H1 (cell line): ENCODE measurements around the gene TBC1D32. TPM values are rescaled to one million over a fixed set of nuclear protein-coding genes. Genes with fewer than 3 reads are reported as not detected.

Source experiments
- CTCF ChIA-PET: fragments of 300-600 bp; sonication (Branson Sonifier 250); formaldehyde crosslinking; loops from one replicate; lab custom pipeline; 2021; ENCODE audit not compliant: partially characterized antibody; lab: Charles Lee
- POLR2A ChIA-PET: fragments of 300-600 bp; sonication (Branson Sonifier 250); formaldehyde crosslinking; loops from one replicate; lab custom pipeline; 2021; ENCODE audit warnings: inconsistent platforms; ENCODE audit not compliant: partially characterized antibody; lab: Charles Lee
- DNase-seq, 2 experiments: peaks; one replicate each; pipeline versions ENCODE4 v3.0.0 to v3.0.0-alpha.2; 2010 to 2022; ENCODE audit warnings: low spot score in 2 of 2, low read depth in 1 of 2, mixed read lengths in 1 of 2
- FAIRE-seq: peaks from 2 replicates; lab custom pipeline; 2011; peaks lifted over from hg19 to GRCh38; lab: Jason Lieb, UNC
- H2AFZ ChIP-seq: 2 replicates; pipeline ENCODE4 v1.8.1; 2012; ENCODE audit warnings: low read length, inconsistent platforms
- H2AK5ac ChIP-seq: 2 replicates; pipeline ENCODE4 v1.6.1; 2013; ENCODE audit warnings: low read depth, low read length
- H2BK120ac ChIP-seq: replicated peaks from 2 replicates; pipeline ENCODE3; 2013; ENCODE audit warnings: low read depth, low read length, inconsistent platforms
- H2BK12ac ChIP-seq: 2 replicates; pipeline ENCODE4 v1.6.1; 2013; ENCODE audit warnings: low read depth, low read length
- H2BK15ac ChIP-seq: 2 replicates; pipeline ENCODE4 v1.6.1; 2013; ENCODE audit warnings: low read length
- H2BK20ac ChIP-seq: 2 replicates; pipeline ENCODE4 v1.6.1; 2013; ENCODE audit warnings: low read length
- H2BK5ac ChIP-seq: 2 replicates; pipeline ENCODE4 v1.6.1; 2013; ENCODE audit warnings: low read depth, low read length
- H3K14ac ChIP-seq: 2 replicates; pipeline ENCODE4 v1.6.1; 2013; ENCODE audit warnings: inconsistent platforms; ENCODE audit not compliant: insufficient read length
- H3K18ac ChIP-seq: 2 replicates; pipeline ENCODE4 v1.6.1; 2013; ENCODE audit warnings: low read length; ENCODE audit errors: extremely low read depth
- H3K23ac ChIP-seq: 2 replicates; pipeline ENCODE4 v1.6.1; 2013; ENCODE audit warnings: inconsistent platforms; ENCODE audit not compliant: insufficient read length
- H3K23me2 ChIP-seq: 2 replicates; pipeline ENCODE4 v1.6.1; 2013; ENCODE audit warnings: low read depth, low read length
- H3K27ac ChIP-seq: 2 replicates; pipeline ENCODE4 v1.6.1; 2011; ENCODE audit warnings: low read depth, low read length, inconsistent platforms
- H3K27me3 ChIP-seq, 4 experiments: replicated peaks in 1 of 4; 1 replicate in 1 of 4; 2 replicates in 3 of 4; pipeline versions ENCODE4 v1.6.1 to v1.8.1; 2011 to 2013; ENCODE audit warnings: low read length in 3 of 4, mild to moderate bottlenecking in 3 of 4, inconsistent platforms in 2 of 4, mixed read lengths in 2 of 4, moderate library complexity in 1 of 4; ENCODE audit not compliant: control insufficient read depth in 3 of 4, insufficient read depth in 3 of 4; ENCODE audit errors: extremely low read depth in 1 of 4
- H3K36me3 ChIP-seq, 4 experiments: 2 replicates each; pipeline versions ENCODE4 v1.6.1 to v1.8.1; 2011 to 2013; ENCODE audit warnings: mild to moderate bottlenecking in 4 of 4, low read length in 3 of 4, moderate library complexity in 2 of 4, control low read depth in 1 of 4, inconsistent platforms in 1 of 4; ENCODE audit not compliant: insufficient read depth in 4 of 4, control insufficient read depth in 2 of 4
- H3K4ac ChIP-seq: replicated peaks from 2 replicates; pipeline ENCODE3; 2013; ENCODE audit warnings: low read length, low read depth, mixed read lengths, inconsistent platforms; ENCODE audit not compliant: insufficient read length
- H3K4me1 ChIP-seq, 4 experiments: replicated peaks in 1 of 4; 1 replicate in 1 of 4; 2 replicates in 3 of 4; pipeline versions ENCODE4 v1.6.1 to v1.8.1; 2011 to 2013; ENCODE audit warnings: low read length in 3 of 4, inconsistent platforms in 2 of 4, mixed read lengths in 1 of 4; ENCODE audit not compliant: insufficient read depth in 4 of 4, control insufficient read depth in 3 of 4
- H3K4me2 ChIP-seq, 2 experiments: 2 replicates each; pipeline versions ENCODE4 v1.6.1 to v1.8.1; 2011 to 2013; ENCODE audit warnings: low read depth in 2 of 2, low read length in 2 of 2, control low read depth in 1 of 2, inconsistent platforms in 1 of 2, mild to moderate bottlenecking in 1 of 2; ENCODE audit not compliant: insufficient read depth in 1 of 2
- H3K4me3 ChIP-seq, 4 experiments: fragments of 200-600, 300-600 bp in 1 of 4; sonication (generic), shearing (Covaris generic), sonication (Bioruptor Twin) in 1 of 4; 2 replicates each; pipeline versions ENCODE4 v1.5.1 to v1.8.1; 2011 to 2016; ENCODE audit warnings: low read length in 4 of 4, low read depth in 3 of 4, control low read depth in 2 of 4, inconsistent platforms in 2 of 4, mild to moderate bottlenecking in 2 of 4, mixed read lengths in 1 of 4, moderate library complexity in 1 of 4; ENCODE audit not compliant: insufficient read depth in 2 of 4; ENCODE audit errors: extremely low read depth in 1 of 4
- H3K56ac ChIP-seq: replicated peaks from 2 replicates; pipeline ENCODE3; 2013; ENCODE audit warnings: low read depth, mild to moderate bottlenecking, mixed read lengths, low read length, inconsistent platforms; ENCODE audit not compliant: insufficient read length
- H3K79me1 ChIP-seq: 2 replicates; pipeline ENCODE4 v1.6.1; 2013; ENCODE audit warnings: low read depth, low read length, control low read depth
- H3K79me2 ChIP-seq, 2 experiments: 2 replicates each; pipeline versions ENCODE4 v1.6.1 to v1.8.1; 2012 to 2013; ENCODE audit warnings: low read length in 2 of 2, mild to moderate bottlenecking in 2 of 2, inconsistent platforms in 1 of 2; ENCODE audit not compliant: insufficient read depth in 2 of 2, control insufficient read depth in 1 of 2
- H3K9ac ChIP-seq, 4 experiments: replicated peaks in 1 of 4; 1 replicate in 1 of 4; 2 replicates in 3 of 4; pipeline versions ENCODE4 v1.6.1 to v1.8.1; 2011 to 2013; ENCODE audit warnings: low read depth in 3 of 4, low read length in 3 of 4, control low read depth in 2 of 4, mild to moderate bottlenecking in 2 of 4, moderate library complexity in 2 of 4, inconsistent platforms in 1 of 4; ENCODE audit errors: extremely low read depth in 1 of 4
- H3K9me3 ChIP-seq, 2 experiments: 2 replicates each; pipeline versions ENCODE4 v1.6.1 to v1.8.1; 2012 to 2013; ENCODE audit warnings: mild to moderate bottlenecking in 2 of 2, moderate library complexity in 2 of 2, control low read depth in 1 of 2, inconsistent platforms in 1 of 2, low read depth in 1 of 2, low read length in 1 of 2, mixed read lengths in 1 of 2; ENCODE audit not compliant: insufficient read depth in 2 of 2
- H4K20me1 ChIP-seq, 2 experiments: replicated peaks in 1 of 2; 2 replicates each; pipeline versions ENCODE3 to v1.8.1; 2011 to 2013; ENCODE audit warnings: inconsistent platforms in 2 of 2, low read length in 2 of 2, mild to moderate bottlenecking in 1 of 2; ENCODE audit not compliant: insufficient read depth in 2 of 2, control insufficient read depth in 1 of 2
- H4K5ac ChIP-seq: 2 replicates; pipeline ENCODE4 v1.6.1; 2013; ENCODE audit warnings: low read length, low read depth, mixed read lengths, inconsistent platforms; ENCODE audit not compliant: insufficient read length
- H4K8ac ChIP-seq: 2 replicates; pipeline ENCODE4 v1.8.0; 2013; ENCODE audit warnings: mild to moderate bottlenecking, moderate library complexity, low read length, inconsistent platforms; ENCODE audit not compliant: insufficient read depth; ENCODE audit errors: extremely low read depth
- H4K91ac ChIP-seq: replicated peaks from 2 replicates; pipeline ENCODE3; 2013; ENCODE audit warnings: low read length, mixed read lengths, inconsistent platforms; ENCODE audit not compliant: insufficient read length
- CBX5 ChIP-seq: fragments of 300-800, 300-1000 bp; sonication (generic); IDR thresholded peaks from 2 replicates; pipeline ENCODE4 v1.7.1; 2016; ENCODE audit warnings: antibody characterized with exemption, low read length, low read depth
- CEBPB ChIP-seq: IDR thresholded peaks from 2 replicates; pipeline ENCODE4 v1.6.1; 2012; ENCODE audit warnings: low read depth, low read length
- CREB1 ChIP-seq: IDR thresholded peaks from 2 replicates; pipeline ENCODE4 v1.6.1; 2012; ENCODE audit warnings: inconsistent platforms
- GTF2F1 ChIP-seq: IDR thresholded peaks from 2 replicates; pipeline ENCODE4 v1.6.1; 2012; ENCODE audit warnings: low read depth, low read length, improper control_type of control experiment, borderline replicate concordance
- HDAC2 ChIP-seq, 2 experiments: fragments of 300-600 bp in 1 of 2; sonication (generic) in 1 of 2; IDR thresholded peaks; 2 replicates each; pipeline ENCODE4 v1.6.1; 2011 to 2012; ENCODE audit warnings: low read depth in 2 of 2, low read length in 2 of 2, mild to moderate bottlenecking in 2 of 2, moderate library complexity in 2 of 2, borderline replicate concordance in 1 of 2, inconsistent platforms in 1 of 2
- KDM5A ChIP-seq: fragments of 200-600 bp; IDR thresholded peaks from 2 replicates; pipeline ENCODE4 v1.7.1; 2012; ENCODE audit warnings: mild to moderate bottlenecking, low read length, inconsistent platforms, mixed read lengths
- MAFK ChIP-seq: IDR thresholded peaks from 2 replicates; pipeline ENCODE4 v1.6.1; 2012; ENCODE audit warnings: low read depth, mild to moderate bottlenecking, improper control_type of control experiment, low read length
- NRF1 ChIP-seq: IDR thresholded peaks from 2 replicates; pipeline ENCODE4 v1.6.1; 2011; ENCODE audit warnings: mild to moderate bottlenecking, low read depth, low read length, improper control_type of control experiment
- POU5F1 ChIP-seq: IDR thresholded peaks from 2 replicates; pipeline ENCODE4 v1.6.1; 2011; ENCODE audit warnings: low read depth, mild to moderate bottlenecking, low read length, moderate library complexity
- RXRA ChIP-seq: IDR thresholded peaks from 2 replicates; pipeline ENCODE4 v1.6.1; 2011; ENCODE audit warnings: low read depth, mild to moderate bottlenecking, low read length, moderate library complexity; ENCODE audit not compliant: insufficient read depth
- SP2 ChIP-seq: IDR thresholded peaks from 2 replicates; pipeline ENCODE4 v1.6.1; 2012; ENCODE audit warnings: mild to moderate bottlenecking, low read length, inconsistent platforms
- SUZ12 ChIP-seq: fragments of 200-600 bp; sonication (generic); IDR thresholded peaks from 2 replicates; pipeline ENCODE4 v1.6.1; 2012; ENCODE audit warnings: mild to moderate bottlenecking, inconsistent platforms, low read length, moderate library complexity, mixed read lengths
- TBP ChIP-seq: IDR thresholded peaks from 2 replicates; pipeline ENCODE4 v1.6.1; 2011; ENCODE audit warnings: low read depth, low read length, improper control_type of control experiment
- TEAD4 ChIP-seq: IDR thresholded peaks from 2 replicates; pipeline ENCODE4 v1.6.1; 2012; ENCODE audit warnings: low read depth, low read length, inconsistent platforms, mixed read lengths
- WGBS, 2 experiments: shearing (Covaris generic) in 1 of 2; methylation state at CpG; one replicate each; pipeline versions ENCODE4 v1.1.6 to v1.1.7; 2013 to 2015; ENCODE audit warnings: low lambda C conversion rate in 2 of 2, mixed read lengths in 2 of 2, inconsistent platforms in 1 of 2, low coverage in 1 of 2, missing lambda C conversion rate in 1 of 2; ENCODE audit not compliant: insufficient replicate concordance in 2 of 2, insufficient coverage in 1 of 2, insufficient read length in 1 of 2; ENCODE audit errors: extremely low coverage in 1 of 2, missing lambda C conversion rate in 1 of 2; 5-methylcytosine and 5-hydroxymethylcytosine counted together
- polyA plus RNA-seq, 7 experiments: library from polyadenylated mRNA; depleted of rRNA in 3 of 7; stranded (reverse) in 5 of 7; unstranded in 2 of 7; fragments of >200 nt in 5 of 7; fragments of 200-250 nt in 2 of 7; gene quantifications; 1 replicate in 5 of 7; 2 replicates in 1 of 7; 4 replicates in 1 of 7; pipeline versions ENCODE4 v1.2.1 to v1.2.3, GENCODE V29; 2011 to 2013; ENCODE audit warnings: missing spikeins in 2 of 7, mixed read lengths in 2 of 7
- total RNA-seq: library from RNA; stranded (reverse); fragmentation: NEBNext Ultra II Directional; extraction: Animal tissue kit (Norgen Biotek cat#: 25700); gene quantifications from 2 replicates; pipeline ENCODE4 v1.2.1, GENCODE V29; 2021
- TF ChIP-seq, protein P1 (sequence below): IDR thresholded peaks from 2 replicates; pipeline ENCODE4 v1.6.1; 2011; ENCODE audit warnings: low read length, improper control_type of control experiment

Gene TBC1D32
- total and polyA plus RNA-seq, 2 of the 8 experiments (the other 6 are each of a cell fraction or from before 2014, with no cell fraction given): 5.3 to 7.1 TPM

DNA sequence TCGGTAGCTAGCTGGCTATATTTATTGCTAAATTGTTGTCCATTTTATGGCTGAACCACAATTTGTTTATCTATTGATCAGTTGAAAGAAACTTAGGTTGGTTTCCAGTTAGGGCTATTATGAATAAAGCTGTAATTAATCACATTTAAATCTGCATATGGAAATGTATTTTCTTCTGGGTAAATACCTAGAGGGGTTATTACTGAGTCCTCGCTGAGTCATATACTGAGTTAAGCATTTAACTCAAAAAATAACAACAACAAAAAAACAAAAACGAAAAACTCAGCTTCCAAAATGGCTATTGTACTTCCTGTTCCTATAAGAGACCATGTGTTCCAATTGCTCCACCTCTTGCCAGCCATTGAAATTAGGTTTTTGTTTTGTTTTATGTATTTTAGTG is 258.2 kb downstream of the TBC1D32 start:
- no peaks in the 10 kb centered on the region for H3K36me3 ChIP-seq
- ChIA-PET POLR2A (no interaction called here), CTCF (interaction anchor here (1.1 to 2.3 kb wide), 2 partner anchors 19 to 808 kb away, joined by 3 to 6 read pairs; no protein-coding TSS in a partner anchor)
- no peak overlapping the region for H3K23ac ChIP-seq
- H3K79me2 ChIP-seq: no peaks in the 10 kb centered on the region
- no peak overlapping the region for H3K4ac ChIP-seq
- DNase-seq (no peak), FAIRE-seq (no peak)
- no peak overlapping the region for H3K56ac ChIP-seq
- H4K8ac ChIP-seq: no peak overlapping the region
- H4K20me1 ChIP-seq: no peaks in the 10 kb centered on the region
- no peak overlapping the region for H4K5ac ChIP-seq
- H2BK120ac ChIP-seq: no peak overlapping the region
- no peak overlapping the region for H2BK12ac ChIP-seq
- H3K4me1 ChIP-seq: no peaks in the 10 kb centered on the region
- H3K18ac ChIP-seq: no peak overlapping the region
- H3K9ac ChIP-seq: no peak overlapping the region
- no peak overlapping the region for H2AK5ac ChIP-seq
- no peak overlapping the region for H2BK20ac ChIP-seq
- no peak overlapping the region for H3K14ac ChIP-seq
- H3K23me2 ChIP-seq: no peaks in the 10 kb centered on the region
- H2BK5ac ChIP-seq: no peak overlapping the region
- H4K91ac ChIP-seq: no peak overlapping the region
- H3K27ac ChIP-seq: no peak overlapping the region
- no peaks in the 10 kb centered on the region for H3K79me1 ChIP-seq
- H3K27me3 ChIP-seq: peaks cover 0 to 1% (median 0%) of the 10 kb centered on the region in 4 experiments; a peak in 1 of 7 replicates
- no peaks in the 10 kb centered on the region for H3K9me3 ChIP-seq
- no peak overlapping the region for H2AFZ ChIP-seq
- WGBS, 2 experiments: 91% methylated on average over 3 of the region's 3 CpGs; no CpG with 5 or more reads in 1 of the 2 experiments
- TF ChIP-seq SP2 (no peak), CREB1 (no peak), GTF2F1 (no peak), TBP (no peak), RXRA (no peak), SUZ12 (no peak), CBX5 (no peak), NRF1 (no peak), CEBPB (no peak), POU5F1 (no peak), MAFK (no peak), HDAC2 (IDR thresholded peaks at IDR 0.05; ENCODE audit: borderline replicate concordance in 1 of 2, low read depth in 2 of 2, low read length in 2 of 2) (no peak), TEAD4 (no peak), KDM5A (no peak)
- TF ChIP-seq, protein P1, sequence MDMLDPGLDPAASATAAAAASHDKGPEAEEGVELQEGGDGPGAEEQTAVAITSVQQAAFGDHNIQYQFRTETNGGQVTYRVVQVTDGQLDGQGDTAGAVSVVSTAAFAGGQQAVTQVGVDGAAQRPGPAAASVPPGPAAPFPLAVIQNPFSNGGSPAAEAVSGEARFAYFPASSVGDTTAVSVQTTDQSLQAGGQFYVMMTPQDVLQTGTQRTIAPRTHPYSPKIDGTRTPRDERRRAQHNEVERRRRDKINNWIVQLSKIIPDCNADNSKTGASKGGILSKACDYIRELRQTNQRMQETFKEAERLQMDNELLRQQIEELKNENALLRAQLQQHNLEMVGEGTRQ: no peak
- H3K4me2 ChIP-seq: no peak overlapping the region
- no peak overlapping the region for H2BK15ac ChIP-seq
- no peak overlapping the region for H3K4me3 ChIP-seq
